Measurements from ENCODE around the gene EME2. TPM values are rescaled to one million over a fixed set of nuclear protein-coding genes. Genes with fewer than 3 reads are reported as not detected.

The EME2 gene
- total and polyA plus RNA-seq, 2 donors from 2014 or later = 5.1 to 23.8 TPM

- no peaks in the 10 kb centered on the region for H3K9me3 ChIP-seq (ENCODE audit: control insufficient read depth in 2 of 3, insufficient read depth in 1 of 3, low read length in 3 of 3)
- peaks cover 0 to 12% (median 0%) of the 10 kb centered on the region in 3 donors for H3K4me1 ChIP-seq (ENCODE audit: control insufficient read depth in 2 of 3, insufficient read depth in 2 of 3, low read depth in 1 of 3, low read length in 3 of 3)
- no peaks in the 10 kb centered on the region for H3K27me3 ChIP-seq (ENCODE audit: control insufficient read depth, insufficient read depth, low read length)
- H3K4me3 ChIP-seq (ENCODE audit: low read length in 3 of 3) = no peak overlapping the region
- intact Hi-C loops (cut with DNase I) = no loop called here
- H3K27ac ChIP-seq (ENCODE audit: low read depth in 2 of 2, low read length in 2 of 2) = no peak overlapping the region
- TF ChIP-seq CTCF (IDR thresholded peaks at IDR 0.05; ENCODE audit: borderline replicate concordance, extremely low read depth, insufficient read depth) = no peak
- H3K9ac ChIP-seq (ENCODE audit: low read length in 3 of 3) = no peak overlapping the region
- H3K36me3 ChIP-seq (ENCODE audit: control insufficient read depth in 2 of 3, insufficient read depth in 3 of 3, low read length in 3 of 3) = peaks cover 0 to 38% (median 11%) of the 10 kb centered on the region in 3 donors
- FAIRE-seq (no peak), DNase-seq (no peak)
Measured at GRCh38 chr16:1820946-1821290, 48.3 kb downstream of the EME2 start.

- no peaks in the 10 kb centered on the region for H3K9me3 ChIP-seq (ENCODE audit: control insufficient read depth in 2 of 3, insufficient read depth in 1 of 3, low read length in 3 of 3)
- no peaks in the 10 kb centered on the region for H3K27me3 ChIP-seq (ENCODE audit: control insufficient read depth, insufficient read depth, low read length)
- intact Hi-C loops (cut with DNase I) = no loop called here
- H3K4me1 ChIP-seq (ENCODE audit: control insufficient read depth in 2 of 3, insufficient read depth in 2 of 3, low read depth in 1 of 3, low read length in 3 of 3) = peaks cover 0 to 13% (median 0%) of the 10 kb centered on the region in 3 donors
- no peak overlapping the region for H3K27ac ChIP-seq (ENCODE audit: low read depth in 2 of 2, low read length in 2 of 2)
- TF ChIP-seq CTCF (IDR thresholded peaks at IDR 0.05; ENCODE audit: borderline replicate concordance, extremely low read depth, insufficient read depth) = no peak
- FAIRE-seq (no peak), DNase-seq (no peak)
- no peak overlapping the region for H3K4me3 ChIP-seq (ENCODE audit: low read length in 3 of 3)
- peaks cover 0 to 30% (median 8%) of the 10 kb centered on the region in 3 donors for H3K36me3 ChIP-seq (ENCODE audit: control insufficient read depth in 2 of 3, insufficient read depth in 3 of 3, low read length in 3 of 3)
- no peak overlapping the region for H3K9ac ChIP-seq (ENCODE audit: low read length in 3 of 3)
Measured at GRCh38 chr16:1821861-1822611, 49.4 kb downstream of the EME2 start.

GRCh38 chr16:1822801-1823200 is 50.2 kb downstream of the EME2 start:
- no peak for FAIRE-seq
- Histone ChIP-seq H3K36me3 (ENCODE audit: control insufficient read depth in 2 of 3, insufficient read depth in 3 of 3, low read length in 3 of 3) (peaks cover 0 to 30% (median 8%) of the 10 kb centered on the region in 3 donors), H3K27me3 (ENCODE audit: control insufficient read depth, insufficient read depth, low read length) (no peaks in the 10 kb centered on the region), H3K4me1 (ENCODE audit: control insufficient read depth in 2 of 3, insufficient read depth in 2 of 3, low read depth in 1 of 3, low read length in 3 of 3) (peaks cover 0 to 13% (median 0%) of the 10 kb centered on the region in 3 donors), H3K9me3 (ENCODE audit: control insufficient read depth in 2 of 3, insufficient read depth in 1 of 3, low read length in 3 of 3) (no peaks in the 10 kb centered on the region), H3K27ac (ENCODE audit: low read depth in 2 of 2, low read length in 2 of 2) (no peak overlapping the region), H3K4me3 (ENCODE audit: low read length in 3 of 3) (no peak overlapping the region), H3K9ac (ENCODE audit: low read length in 3 of 3) (no peak overlapping the region)
- intact Hi-C loops (cut with DNase I) = no loop called here
- DNase-seq = no peak
- no peak for TF ChIP-seq CTCF (IDR thresholded peaks at IDR 0.05; ENCODE audit: borderline replicate concordance, extremely low read depth, insufficient read depth)

Data from kidney (tissue), 14 donors.